Esophagus muscularis mucosa (tissue), 4 donors: Measurements from ENCODE around the gene DNAJC12. TPM values are rescaled to one million over a fixed set of nuclear protein-coding genes. Genes with fewer than 3 reads are reported as not detected.

Experiments
- DNase-seq: peaks from one replicate; pipeline ENCODE4 v3.0.0-alpha.2; 2017; ENCODE audit errors: extremely low spot score
- H3K27ac ChIP-seq, 4 donors: fragments of 200-600 bp; sonication (generic); replicated peaks in 1 of 4; 1 replicate in 3 of 4; 2 replicates in 1 of 4; pipeline ENCODE4 v1.5.1; 2016 to 2019; ENCODE audit warnings: mild to moderate bottlenecking in 1 of 4
- H3K27me3 ChIP-seq, 4 donors: fragments of 200-600 bp; sonication (generic); one replicate each; pipeline versions ENCODE4 v1.5.1 to v1.6.0; 2016 to 2019
- H3K36me3 ChIP-seq, 4 donors: fragments of 200-600 bp; sonication (generic); one replicate each; pipeline ENCODE4 v1.5.1; 2016 to 2019
- H3K4me1 ChIP-seq, 4 donors: fragments of 200-600 bp; sonication (generic); one replicate each; pipeline ENCODE4 v1.5.1; 2016 to 2019
- H3K4me3 ChIP-seq, 4 donors: fragments of 200-600 bp; sonication (generic); 1 replicate in 2 of 4; 2 replicates in 2 of 4; pipeline ENCODE4 v1.5.1; 2016 to 2019; ENCODE audit warnings: mild to moderate bottlenecking in 4 of 4, moderate library complexity in 1 of 4
- H3K9me3 ChIP-seq, 4 donors: fragments of 200-600 bp; sonication (generic); 1 replicate in 3 of 4; 2 replicates in 1 of 4; pipeline ENCODE4 v1.5.1; 2016 to 2019
- CTCF ChIP-seq, 3 experiments: fragments of 200-600 bp in 2 of 3; fragments of 450-650 bp in 1 of 3; sonication (generic) in 2 of 3; IDR thresholded peaks; one replicate each; pipeline ENCODE4 v1.5.1; 2017 to 2019; ENCODE audit warnings: antibody characterized with exemption in 3 of 3, mild to moderate bottlenecking in 2 of 3, moderate library complexity in 1 of 3
- EP300 ChIP-seq: sonication (generic); formaldehyde crosslinking; IDR thresholded peaks from one replicate; pipeline ENCODE4 v1.6.1; 2017; ENCODE audit warnings: antibody characterized with exemption
- POLR2A ChIP-seq: fragments of 450-650 bp; IDR thresholded peaks from one replicate; pipeline ENCODE4 v1.6.1; 2017; ENCODE audit warnings: antibody characterized with exemption, moderate library complexity, mild to moderate bottlenecking, low read depth
- POLR2AphosphoS5 ChIP-seq, 2 donors: sonication (generic); formaldehyde crosslinking; IDR thresholded peaks; one replicate each; pipeline ENCODE4 v1.6.1; 2017; ENCODE audit warnings: antibody characterized with exemption in 2 of 2
- WGBS: methylation state at CpG from one replicate; pipeline ENCODE4 v1.1.5; 2018; 5-methylcytosine and 5-hydroxymethylcytosine counted together
- intact Hi-C: fragments of 100-400 bp; cut with DNase I; formaldehyde crosslinking; loops from one replicate; pipeline ENCODE4 v1.15.1; 2023
- total RNA-seq, 4 donors: library from RNA; depleted of rRNA; stranded (reverse); fragments of >200 nt; gene quantifications; one replicate each; pipeline versions ENCODE4 v1.1.0 to v1.2.1, GENCODE V29; 2016

Gene DNAJC12
- total RNA-seq, 4 donors from 2014 or later = 4.1 to 7.6 (median 6.5) TPM

- intact Hi-C loops = no loop called here
- Histone ChIP-seq H3K4me1 (no peaks in the 10 kb centered on the region), H3K27me3 (no peaks in the 10 kb centered on the region), H3K36me3 (peaks cover 0 to 3% (median 0%) of the 10 kb centered on the region in 4 donors), H3K27ac (no peak overlapping the region), H3K9me3 (no peaks in the 10 kb centered on the region), H3K4me3 (no peak overlapping the region)
- WGBS = 71% methylated on average over 1 of the region's 1 CpG
- no peak for DNase-seq
- TF ChIP-seq EP300 (no peak), POLR2AphosphoS5 (IDR thresholded peaks at IDR 0.05) (no peak), CTCF (IDR thresholded peaks at IDR 0.05) (no peak), POLR2A (no peak)
These were observed 29.3 kb downstream of the DNAJC12 start for GRCh38 chr10:67808704-67809103.

- intact Hi-C loops = no loop called here
- Histone ChIP-seq H3K9me3 (no peaks in the 10 kb centered on the region), H3K4me1 (no peaks in the 10 kb centered on the region), H3K27ac (no peak overlapping the region), H3K36me3 (peaks cover 0 to 3% (median 0%) of the 10 kb centered on the region in 4 donors), H3K4me3 (no peak overlapping the region), H3K27me3 (no peaks in the 10 kb centered on the region)
- DNase-seq = no peak
- TF ChIP-seq POLR2AphosphoS5 (IDR thresholded peaks at IDR 0.05) (no peak), EP300 (no peak), POLR2A (no peak), CTCF (IDR thresholded peaks at IDR 0.05) (no peak)
- WGBS = 84% methylated on average over 4 of the region's 4 CpGs
These were observed 30.0 kb downstream of the DNAJC12 start for GRCh38 chr10:67807855-67808456.

- intact Hi-C loops = no loop called here
- Histone ChIP-seq H3K9me3 (no peaks in the 10 kb centered on the region), H3K27me3 (no peaks in the 10 kb centered on the region), H3K27ac (no peak overlapping the region), H3K4me3 (no peak overlapping the region), H3K4me1 (no peaks in the 10 kb centered on the region), H3K36me3 (no peaks in the 10 kb centered on the region)
- no peak for DNase-seq
- no peak for TF ChIP-seq POLR2AphosphoS5 (IDR thresholded peaks at IDR 0.05)
- TF ChIP-seq EP300 = no peak
- no peak for TF ChIP-seq CTCF (IDR thresholded peaks at IDR 0.05)
- TF ChIP-seq POLR2A = no peak
These were observed 33.7 kb downstream of the DNAJC12 start for GRCh38 chr10:67804395-67804678.

- TF ChIP-seq CTCF (IDR thresholded peaks at IDR 0.05) (no peak), POLR2AphosphoS5 (IDR thresholded peaks at IDR 0.05) (no peak), EP300 (no peak), POLR2A (no peak)
- Histone ChIP-seq H3K9me3 (no peaks in the 10 kb centered on the region), H3K27ac (no peak overlapping the region), H3K4me1 (no peaks in the 10 kb centered on the region), H3K36me3 (no peaks in the 10 kb centered on the region), H3K27me3 (no peaks in the 10 kb centered on the region), H3K4me3 (no peak overlapping the region)
- intact Hi-C loops = no loop called here
- 90% methylated on average over 3 of the region's 3 CpGs for WGBS
- no peak for DNase-seq
These were observed 34.2 kb downstream of the DNAJC12 start for GRCh38 chr10:67803588-67804394.
